ENCODE measurements around the gene TUBB3. TPM values are rescaled to one million over a fixed set of nuclear protein-coding genes. Genes with fewer than 3 reads are reported as not detected.
A peak's percentile ranks its signal among the peaks of the same experiment; 100 is the strongest.

The TUBB3 gene
- total RNA-seq, 1 donor from 2014 or later = 91.4 TPM

- H3K27ac Mint-ChIP-seq = no peak overlapping the region
- H3K36me3 Mint-ChIP-seq = no peaks in the 10 kb centered on the region
- no peaks in the 10 kb centered on the region for H3K4me1 Mint-ChIP-seq (ENCODE audit: unreplicated experiment)
- no peak for DNase-seq (ENCODE audit: extremely low spot score, unreplicated experiment)
- TF ChIP-seq CTCF (conservative IDR thresholded peaks at IDR 0.05) = no peak
- no peaks in the 10 kb centered on the region for H3K9me3 Mint-ChIP-seq
- H3K27me3 Mint-ChIP-seq = no peaks in the 10 kb centered on the region
- no peak overlapping the region for H3K4me3 Mint-ChIP-seq
These were observed 13.8 kb downstream of the TUBB3 start for GRCh38 chr16:89936981-89937380.

DNA sequence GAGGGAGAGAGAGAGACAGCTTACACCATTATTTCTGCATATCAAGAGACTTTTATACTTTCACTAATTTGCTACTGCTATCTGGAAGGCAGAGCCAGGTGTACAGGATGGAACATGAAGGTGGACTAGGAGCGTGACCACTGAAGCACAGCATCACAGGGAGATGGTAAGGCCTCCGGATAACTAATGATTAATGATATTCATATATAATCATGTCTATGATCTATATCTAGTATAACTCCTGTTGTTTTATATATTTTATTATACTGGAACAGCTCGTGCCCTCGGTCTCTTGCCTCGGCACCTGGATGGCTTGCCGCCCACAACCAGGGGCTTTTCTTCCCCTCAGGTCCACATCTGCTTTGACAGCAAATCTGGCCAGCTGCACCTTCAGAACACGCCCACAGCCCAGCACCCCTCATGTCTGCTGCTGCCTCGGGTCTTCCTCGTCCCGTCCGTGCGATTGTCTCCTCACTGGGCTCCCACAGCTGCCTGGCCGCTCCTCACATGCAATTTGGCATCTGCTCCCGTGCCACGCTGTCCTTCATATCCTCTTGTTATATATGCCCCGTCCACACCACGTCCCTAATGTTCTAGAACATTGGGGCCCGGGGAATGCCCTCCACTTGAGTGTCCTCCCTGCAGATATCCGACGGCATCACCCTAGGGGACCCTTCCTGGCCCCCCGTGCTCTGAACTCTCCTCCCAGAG lies 15.2 kb downstream of the TUBB3 start:
- TF ChIP-seq CTCF (conservative IDR thresholded peaks at IDR 0.05) = no peak
- Mint-ChIP-seq H3K27ac (no peak overlapping the region), H3K4me1 (ENCODE audit: unreplicated experiment) (no peaks in the 10 kb centered on the region), H3K4me3 (no peak overlapping the region), H3K36me3 (no peaks in the 10 kb centered on the region), H3K9me3 (no peaks in the 10 kb centered on the region), H3K27me3 (peaks cover 3% of the 10 kb centered on the region)
- DNase-seq (ENCODE audit: extremely low spot score, unreplicated experiment) = no peak

GRCh38 chr16:89944773-89945172 lies 21.6 kb downstream of the TUBB3 start:
- Mint-ChIP-seq H3K27ac (no peak overlapping the region), H3K4me3 (no peak overlapping the region), H3K36me3 (no peaks in the 10 kb centered on the region), H3K4me1 (ENCODE audit: unreplicated experiment) (no peaks in the 10 kb centered on the region), H3K27me3 (peaks cover 25% of the 10 kb centered on the region), H3K9me3 (no peaks in the 10 kb centered on the region)
- no peak for TF ChIP-seq CTCF (conservative IDR thresholded peaks at IDR 0.05)
- no peak for DNase-seq (ENCODE audit: extremely low spot score, unreplicated experiment)

DNA sequence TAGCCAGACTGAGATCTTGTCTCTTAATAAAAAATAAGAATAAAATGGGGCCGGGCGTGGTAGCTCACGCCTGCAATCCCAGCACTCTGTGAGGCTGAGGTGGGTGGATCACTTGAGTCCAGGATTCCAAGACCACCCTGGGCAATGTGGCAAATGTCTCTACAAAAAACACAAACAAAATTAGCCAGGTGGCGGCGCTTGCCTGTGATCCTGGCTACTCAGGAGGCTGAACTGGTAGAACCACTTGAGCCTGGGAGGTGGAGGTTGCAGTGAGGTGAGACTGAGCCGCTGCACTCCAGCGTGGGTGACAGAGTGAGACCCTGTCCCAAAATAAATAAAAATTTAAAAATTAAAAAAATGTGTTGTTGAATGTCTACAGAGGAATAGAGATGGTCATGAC lies 22.5 kb downstream of the TUBB3 start:
- Mint-ChIP-seq H3K27ac (no peak overlapping the region), H3K4me1 (ENCODE audit: unreplicated experiment) (no peaks in the 10 kb centered on the region), H3K27me3 (peaks cover 25% of the 10 kb centered on the region), H3K9me3 (no peaks in the 10 kb centered on the region), H3K4me3 (no peak overlapping the region), H3K36me3 (no peaks in the 10 kb centered on the region)
- TF ChIP-seq CTCF (conservative IDR thresholded peaks at IDR 0.05) = no peak
- no peak for DNase-seq (ENCODE audit: extremely low spot score, unreplicated experiment)

DNA sequence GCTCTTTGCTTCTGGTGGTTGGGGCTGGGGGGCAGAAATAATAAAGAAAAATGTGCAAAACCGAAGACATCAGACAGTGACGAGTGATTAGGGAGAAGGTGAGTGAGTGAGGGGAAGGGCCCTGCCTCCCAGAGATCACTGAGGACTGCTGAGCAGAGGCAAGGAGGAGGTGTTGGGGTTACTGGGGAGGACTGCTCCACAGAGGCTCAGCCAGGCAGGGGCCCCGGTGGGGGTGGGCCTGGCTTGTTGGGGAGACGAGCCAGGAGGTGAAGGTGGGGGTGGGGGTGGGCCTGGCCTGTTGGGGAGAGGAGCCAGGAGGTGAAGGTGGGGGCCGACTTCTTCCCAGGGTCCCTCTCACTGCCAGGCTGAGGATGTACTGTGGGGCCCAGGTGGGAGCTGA lies 23.4 kb downstream of the TUBB3 start:
- no peak for DNase-seq (ENCODE audit: extremely low spot score, unreplicated experiment)
- H3K4me1 Mint-ChIP-seq (ENCODE audit: unreplicated experiment) = no peaks in the 10 kb centered on the region
- TF ChIP-seq CTCF (conservative IDR thresholded peaks at IDR 0.05) = no peak
- H3K27ac Mint-ChIP-seq = no peak overlapping the region
- H3K36me3 Mint-ChIP-seq = no peaks in the 10 kb centered on the region
- H3K27me3 Mint-ChIP-seq = peaks cover 25% of the 10 kb centered on the region
- no peaks in the 10 kb centered on the region for H3K9me3 Mint-ChIP-seq
- peak overlapping the region; percentile 74 for H3K4me3 Mint-ChIP-seq
